ENCODE measurements around the gene PRAMEF18.
"Not testable (repeated sequence)": the region's sequence is repeated elsewhere in the genome, so short reads cannot be mapped to it uniquely, and the experiment has no call there.

The PRAMEF18 gene

DNA sequence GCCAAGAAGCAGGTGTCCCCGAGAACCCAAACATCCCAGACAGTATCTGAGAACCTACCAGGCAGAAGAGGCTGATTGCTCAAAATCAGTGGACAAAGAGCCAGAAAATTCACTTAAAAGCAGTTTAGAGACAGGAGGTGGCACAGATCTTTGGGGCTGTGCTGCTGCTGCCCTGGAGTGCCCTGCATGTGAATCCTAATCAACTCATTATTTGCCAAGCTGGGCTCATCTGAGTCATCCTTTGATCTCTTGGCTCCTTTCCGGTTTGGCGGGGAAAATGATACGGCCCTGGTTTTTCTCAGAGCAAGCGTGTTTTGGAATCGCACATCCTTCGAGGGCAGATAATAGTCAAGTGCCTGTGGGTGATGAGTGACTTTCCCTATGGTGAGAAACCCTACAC is 9.3 kb downstream of the PRAMEF18 start:
- in situ Hi-C loops (cut with HindIII; ENCODE audit: low sequenced_read_pairs): not testable (repeated sequence)

DNA sequence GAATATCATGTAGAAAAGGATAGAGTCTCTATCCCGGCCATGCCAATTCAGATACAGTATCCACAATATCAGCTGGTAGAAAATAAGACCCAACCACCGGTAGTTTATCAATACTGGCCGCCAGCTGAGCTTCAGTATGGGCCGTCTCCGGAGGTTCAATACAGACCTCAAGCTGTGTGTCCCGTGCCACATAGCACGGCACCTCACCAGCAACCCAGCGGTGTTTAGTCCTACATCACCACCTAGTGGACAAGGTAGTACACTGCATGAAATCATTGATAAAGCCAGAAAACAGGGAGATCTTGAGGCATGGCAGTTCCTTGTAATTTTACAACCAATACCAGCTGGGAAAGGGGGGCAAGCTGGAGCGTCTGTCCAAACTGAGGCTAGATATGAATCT is 17.2 kb downstream of the PRAMEF18 start:
- in situ Hi-C loops (cut with HindIII; ENCODE audit: low sequenced_read_pairs): not testable (repeated sequence)

DNA sequence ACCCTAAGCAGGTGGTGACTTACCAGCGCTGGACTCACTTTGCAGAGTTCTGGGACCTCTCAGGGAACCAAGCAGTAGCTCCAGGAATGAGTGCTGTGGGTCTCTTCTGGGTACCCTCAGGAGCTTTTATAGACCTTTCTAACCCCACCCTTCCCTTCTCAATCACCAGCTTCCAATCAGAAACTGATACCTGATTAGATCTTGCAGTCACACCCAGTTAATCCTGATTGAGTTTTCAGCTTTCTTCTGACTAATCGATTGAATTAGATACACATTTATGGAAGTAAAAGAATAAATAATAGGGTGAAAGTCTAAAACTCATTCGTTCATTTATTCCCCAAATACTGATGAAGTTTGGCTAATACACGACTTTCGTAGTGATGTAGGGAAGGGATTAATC is 24.6 kb downstream of the PRAMEF18 start, which contains the start of gene PRAMEF13:
Gene PRAMEF13, minus strand, starts transcription at position 101 of the 400 bp plus-strand sequence. CDS start 1,820 bp downstream, outside the sequence.
- in situ Hi-C loops (cut with HindIII; ENCODE audit: low sequenced_read_pairs): not testable (repeated sequence)
